Colon (tissue), 2 donors: Measurements from ENCODE around the gene ZSCAN22.
"Not testable (repeated sequence)": the region's sequence is repeated elsewhere in the genome, so short reads cannot be mapped to it uniquely, and the experiment has no call there.

Source experiments
- FAIRE-seq: peaks from 2 replicates; lab custom pipeline; 2012; peaks lifted over from hg19 to GRCh38; lab: Jason Lieb, UNC
- donor health status: control.
- donor health status: control.

ZSCAN22 gene

GRCh38 chr19:58326914-58327726, at the start of gene ZSCAN22:
Gene ZSCAN22, plus strand, starts transcription at chr19:58326994. Its CDS starts 7,809 bp downstream, at chr19:58334803.
- no peak for FAIRE-seq

GRCh38 chr19:58277197-58277596, 49.6 kb upstream of the ZSCAN22 start:
- no peak for FAIRE-seq

GRCh38 chr19:58277748-58278540, 48.9 kb upstream of the ZSCAN22 start:
- no peak for FAIRE-seq

GRCh38 chr19:58278541-58279041, 48.2 kb upstream of the ZSCAN22 start, which contains the start of gene ZNF8:
Gene ZNF8, plus strand, starts transcription at chr19:58278955. Its CDS starts 127 bp downstream, at chr19:58279082.
- FAIRE-seq: peak; percentile 49

DNA sequence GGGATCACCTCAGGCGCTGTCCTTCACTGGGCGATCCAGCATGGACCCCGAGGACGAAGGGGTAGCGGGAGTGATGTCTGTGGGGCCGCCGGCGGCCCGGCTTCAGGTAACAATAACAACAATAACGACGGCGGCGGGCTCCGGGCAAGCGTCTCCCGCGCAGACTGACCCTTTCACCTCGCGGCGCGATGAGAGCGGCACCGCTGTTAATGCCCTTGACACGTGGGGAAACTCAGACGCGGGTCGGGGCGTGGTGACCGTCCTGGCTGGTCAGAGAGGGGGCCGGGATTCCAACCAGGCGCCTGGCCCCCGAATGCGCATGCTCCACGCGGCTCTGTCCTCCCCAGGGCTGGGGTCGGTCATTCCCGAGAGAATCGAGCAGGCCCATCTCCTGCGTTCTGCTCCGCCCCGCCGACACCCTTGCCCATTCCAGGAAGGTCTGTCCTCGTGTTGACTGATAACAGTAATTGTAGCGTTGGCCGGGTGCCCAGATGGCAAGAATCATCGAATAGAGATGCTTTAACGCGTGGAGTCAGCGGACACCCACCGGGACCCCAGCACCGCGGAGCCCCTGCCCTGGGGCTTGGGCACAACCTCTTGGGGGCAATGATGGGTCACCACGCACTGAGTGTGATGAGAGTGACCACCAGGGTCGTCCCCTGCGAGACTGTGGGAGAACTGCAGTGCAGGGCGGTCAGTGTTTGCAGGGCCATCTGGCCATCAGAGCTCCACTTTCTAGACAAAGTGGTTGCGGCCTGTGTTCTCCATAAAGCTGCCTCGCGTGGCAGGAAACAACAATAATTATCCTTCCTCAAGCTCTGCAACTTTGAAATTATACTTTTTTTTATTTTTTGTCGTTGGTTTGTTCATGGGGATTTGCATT, 47.5 kb upstream of the ZSCAN22 start:
- no peak for FAIRE-seq

- FAIRE-seq: no peak
These were observed 46.9 kb upstream of the ZSCAN22 start for GRCh38 chr19:58279925-58280316.

GRCh38 chr19:58284199-58284598, 42.6 kb upstream of the ZSCAN22 start:
- FAIRE-seq: no peak

DNA sequence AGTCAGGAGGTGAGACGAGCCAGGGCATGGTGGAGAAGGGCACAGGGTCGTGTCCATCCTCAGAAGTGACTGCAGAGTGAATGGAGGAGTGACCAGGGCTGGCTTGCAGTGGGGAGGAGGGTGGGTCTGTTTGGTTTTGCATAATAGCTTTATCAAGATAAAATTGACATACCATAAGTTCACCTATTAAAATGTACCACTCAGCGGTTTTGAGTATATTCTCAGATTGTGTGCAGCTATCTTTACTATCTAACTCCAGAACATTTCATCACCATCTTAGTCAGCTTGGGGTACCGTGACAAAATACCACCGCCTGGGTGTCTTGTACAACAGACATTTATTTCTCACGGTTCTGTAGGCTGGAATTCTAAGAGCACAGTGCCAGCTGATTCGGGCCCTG, 34.9 kb upstream of the ZSCAN22 start:
- FAIRE-seq: no peak

- FAIRE-seq: no peak
These were observed 31.9 kb upstream of the ZSCAN22 start for GRCh38 chr19:58294743-58295374.

- FAIRE-seq: no peak
These were observed 30.7 kb upstream of the ZSCAN22 start for GRCh38 chr19:58296104-58296503.

- FAIRE-seq: no peak
These were observed 26.2 kb upstream of the ZSCAN22 start for GRCh38 chr19:58300620-58301019.

DNA sequence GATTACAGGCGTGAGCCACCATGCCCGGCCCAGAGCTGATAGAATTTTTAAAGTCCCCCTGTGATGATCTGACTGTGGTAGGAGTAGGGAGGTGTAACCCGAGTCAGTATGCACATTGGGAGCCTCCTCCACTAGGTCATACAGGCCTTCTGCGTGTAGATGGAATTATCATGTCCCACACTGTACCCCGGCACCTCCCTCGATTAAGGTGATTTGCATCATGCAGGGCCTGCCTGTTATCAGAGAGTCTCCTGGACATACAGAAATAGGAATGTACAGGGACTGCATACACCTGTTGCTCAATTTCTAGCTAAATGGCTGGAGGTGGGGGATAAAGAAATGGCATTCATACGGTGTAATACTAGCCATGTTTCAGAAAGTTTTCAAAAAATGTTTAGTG, 22.5 kb upstream of the ZSCAN22 start:
- FAIRE-seq: no peak

DNA sequence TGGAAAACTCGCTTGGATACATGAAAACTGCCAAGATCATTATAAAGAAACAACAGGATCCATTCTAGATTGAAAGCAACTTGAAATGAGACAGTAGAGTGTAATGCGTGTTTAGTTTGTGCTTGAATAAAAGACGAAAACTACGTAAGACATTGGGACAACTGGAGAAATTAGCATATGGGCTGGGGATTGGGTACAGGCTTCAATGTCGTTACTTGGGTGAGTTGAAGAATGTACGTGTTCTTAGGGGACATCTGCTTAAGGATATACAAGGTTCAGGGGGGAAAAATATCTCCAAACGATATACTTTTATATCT, 22.1 kb upstream of the ZSCAN22 start:
- FAIRE-seq: no peak

GRCh38 chr19:58305065-58305931, 21.5 kb upstream of the ZSCAN22 start, which contains the start of gene ERVK3-1:
Gene ERVK3-1, plus strand, starts transcription at chr19:58305377. Its CDS starts 6,792 bp downstream, at chr19:58312169.
- no peak for FAIRE-seq

DNA sequence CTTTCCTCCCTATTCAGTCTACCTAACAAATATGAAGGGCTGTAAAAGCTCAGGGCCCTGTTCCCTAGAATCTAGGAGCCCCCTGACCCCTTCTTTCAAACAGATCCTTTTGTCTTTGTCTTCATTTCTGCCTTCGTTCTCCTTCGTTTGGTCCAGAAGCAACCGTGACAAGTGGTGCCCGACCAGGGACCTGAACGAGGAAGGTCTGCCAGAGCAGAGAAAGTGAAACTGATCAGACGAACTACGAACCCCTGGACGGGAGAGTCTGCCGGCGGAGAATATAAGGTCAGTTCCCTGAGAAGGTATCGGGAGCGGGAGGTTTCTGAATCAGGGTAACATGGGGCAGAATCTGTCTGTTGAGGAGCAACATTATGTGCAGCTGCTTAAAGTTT, 20.9 kb upstream of the ZSCAN22 start:
- FAIRE-seq: no peak

DNA sequence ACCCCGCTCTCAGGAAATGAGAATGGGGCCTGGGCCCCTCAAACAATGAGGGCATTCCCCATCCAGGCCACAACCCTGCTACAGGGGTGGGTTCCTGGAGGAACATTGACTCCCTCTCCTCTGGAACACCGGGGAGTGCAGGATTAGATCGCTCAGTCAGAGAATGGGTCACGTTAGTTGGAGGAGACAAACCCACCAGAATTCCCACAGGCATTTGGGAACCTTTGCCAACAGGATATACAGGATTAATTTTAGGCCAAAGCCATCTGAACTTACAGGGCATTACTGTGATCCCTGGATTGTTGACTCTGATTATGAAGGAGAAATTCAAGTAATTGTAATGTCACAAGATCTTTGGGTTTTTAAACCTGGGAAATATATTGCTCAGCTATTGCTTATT, 19.1 kb upstream of the ZSCAN22 start:
- no peak for FAIRE-seq

- not testable (repeated sequence) for FAIRE-seq
These were observed 16.1 kb upstream of the ZSCAN22 start for GRCh38 chr19:58310685-58311084.

GRCh38 chr19:58311345-58311865, 15.4 kb upstream of the ZSCAN22 start:
- FAIRE-seq: no peak

GRCh38 chr19:58315580-58315979, 11.2 kb upstream of the ZSCAN22 start:
- FAIRE-seq: no peak

DNA sequence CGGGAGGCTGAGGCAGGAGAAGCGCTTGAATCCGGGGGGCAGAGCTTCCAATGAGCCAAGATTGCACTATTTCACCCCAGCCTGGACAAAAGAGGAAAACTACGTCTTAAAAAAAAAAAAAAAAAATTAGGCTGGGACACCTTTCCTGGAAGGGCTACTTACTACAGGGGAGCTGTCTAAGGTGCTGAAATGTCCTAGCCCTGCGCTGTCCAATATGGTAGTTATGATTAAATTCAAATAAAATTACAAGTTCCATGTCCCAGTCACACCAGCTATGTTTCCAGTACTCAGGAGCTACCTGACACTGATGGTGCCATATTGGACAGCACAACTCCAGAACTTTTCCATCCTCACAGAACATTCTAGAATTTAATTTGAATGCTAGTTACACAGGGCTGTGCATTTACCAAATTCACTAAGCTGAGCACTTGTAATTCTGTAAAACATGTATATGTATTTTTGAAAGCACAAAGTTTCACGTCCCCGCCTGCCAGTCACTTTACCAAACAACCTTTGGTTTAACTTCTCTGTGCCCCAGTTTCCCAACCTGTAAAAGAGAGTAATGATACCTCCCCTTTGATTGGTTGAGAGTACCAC, 9.2 kb upstream of the ZSCAN22 start:
- FAIRE-seq: no peak
